Lower leg skin (tissue), 4 donors: Measurements from ENCODE around the gene CCDC40. TPM values are rescaled to one million over a fixed set of nuclear protein-coding genes. Genes with fewer than 3 reads are reported as not detected.

Source experiments
- DNase-seq, 2 donors: peaks; one replicate each; pipeline ENCODE4 v3.0.0-alpha.2; 2019; ENCODE audit warnings: low spot score in 2 of 2
- H3K4me3 ChIP-seq: fragments of 200-600 bp; sonication (generic); 2 replicates; pipeline ENCODE4 v1.5.1; 2017; ENCODE audit warnings: mild to moderate bottlenecking, low read depth; ENCODE audit not compliant: poor library complexity, severe bottlenecking
- POLR2A ChIP-seq, 2 donors: fragments of 450-650 bp; IDR thresholded peaks; one replicate each; pipeline ENCODE4 v1.6.1; 2016 to 2017; ENCODE audit warnings: antibody characterized with exemption in 2 of 2, mild to moderate bottlenecking in 1 of 2, moderate library complexity in 1 of 2
- WGBS, 2 donors: methylation state at CpG; one replicate each; pipeline ENCODE4 v1.1.5; 2018; 5-methylcytosine and 5-hydroxymethylcytosine counted together
- intact Hi-C: fragments of 100-400 bp; cut with DNase I; formaldehyde crosslinking; loops from one replicate; pipeline ENCODE4 v1.15.0; 2023; ENCODE audit warnings: low total_unique reads
- total RNA-seq, 4 donors: library from RNA; depleted of rRNA; stranded (reverse); fragments of >200 nt; gene quantifications; one replicate each; pipeline ENCODE4 v1.1.0, GENCODE V29; 2016
- TF ChIP-seq, protein P1 (sequence below), 3 donors: fragments of 450-650 bp; IDR thresholded peaks; one replicate each; pipeline ENCODE4 v1.5.1; 2016; ENCODE audit warnings: antibody characterized with exemption in 3 of 3, mild to moderate bottlenecking in 3 of 3, moderate library complexity in 2 of 3

Gene CCDC40
- total RNA-seq, 4 donors from 2014 or later, result 1.2 to 5.8 (median 2.1) TPM

DNA sequence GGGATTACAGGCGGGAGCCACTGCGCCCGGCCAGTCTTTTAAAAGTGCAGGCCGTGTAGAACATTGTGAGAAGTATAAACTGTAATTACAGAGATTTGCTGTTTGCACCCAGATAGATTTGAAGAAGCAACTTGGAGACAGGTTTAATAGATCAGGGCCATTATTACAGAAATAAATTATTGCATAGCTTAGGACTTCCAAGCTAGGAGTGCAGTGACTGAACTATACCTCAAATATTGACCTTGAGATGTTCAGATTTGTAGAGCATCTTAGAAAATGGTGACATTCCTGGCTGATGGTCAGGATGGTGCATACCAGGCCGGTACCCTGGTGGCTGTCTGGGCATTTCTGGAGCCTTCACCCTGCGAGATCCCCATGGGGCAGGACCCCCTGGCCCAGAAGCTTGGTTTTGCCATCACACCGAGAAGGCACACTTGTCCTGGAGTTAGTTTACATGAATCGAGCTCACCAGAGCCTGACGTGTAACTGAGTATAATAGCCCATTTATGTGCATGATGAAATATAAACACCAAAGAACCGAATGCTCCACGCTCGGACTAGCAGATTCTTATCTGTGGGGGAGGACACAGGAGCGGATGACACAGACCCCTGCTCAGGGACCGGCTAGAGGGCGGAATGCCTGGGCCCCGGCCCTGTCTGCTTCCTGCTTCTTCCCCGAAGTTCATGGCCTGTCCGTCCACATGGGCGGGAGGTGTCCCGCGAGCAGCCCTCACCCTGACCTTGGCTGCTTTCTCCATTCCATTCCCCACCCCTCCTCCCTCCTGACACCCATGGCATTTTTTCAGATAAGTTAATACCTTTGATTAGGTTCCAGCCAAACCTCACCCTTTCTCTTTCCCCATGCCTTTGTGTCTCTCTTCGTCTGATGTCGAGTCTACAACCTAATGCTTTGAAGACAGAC lies 32.1 kb downstream of the CCDC40 start:
- H3K4me3 ChIP-seq, result no peak overlapping the region
- intact Hi-C loops, result no loop called here
- DNase-seq, result no peak
- TF ChIP-seq, protein P1, sequence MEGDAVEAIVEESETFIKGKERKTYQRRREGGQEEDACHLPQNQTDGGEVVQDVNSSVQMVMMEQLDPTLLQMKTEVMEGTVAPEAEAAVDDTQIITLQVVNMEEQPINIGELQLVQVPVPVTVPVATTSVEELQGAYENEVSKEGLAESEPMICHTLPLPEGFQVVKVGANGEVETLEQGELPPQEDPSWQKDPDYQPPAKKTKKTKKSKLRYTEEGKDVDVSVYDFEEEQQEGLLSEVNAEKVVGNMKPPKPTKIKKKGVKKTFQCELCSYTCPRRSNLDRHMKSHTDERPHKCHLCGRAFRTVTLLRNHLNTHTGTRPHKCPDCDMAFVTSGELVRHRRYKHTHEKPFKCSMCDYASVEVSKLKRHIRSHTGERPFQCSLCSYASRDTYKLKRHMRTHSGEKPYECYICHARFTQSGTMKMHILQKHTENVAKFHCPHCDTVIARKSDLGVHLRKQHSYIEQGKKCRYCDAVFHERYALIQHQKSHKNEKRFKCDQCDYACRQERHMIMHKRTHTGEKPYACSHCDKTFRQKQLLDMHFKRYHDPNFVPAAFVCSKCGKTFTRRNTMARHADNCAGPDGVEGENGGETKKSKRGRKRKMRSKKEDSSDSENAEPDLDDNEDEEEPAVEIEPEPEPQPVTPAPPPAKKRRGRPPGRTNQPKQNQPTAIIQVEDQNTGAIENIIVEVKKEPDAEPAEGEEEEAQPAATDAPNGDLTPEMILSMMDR (IDR thresholded peaks at IDR 0.05), result no peak
- TF ChIP-seq POLR2A (IDR thresholded peaks at IDR 0.05), result no peak
- 70 to 72% methylated on average over 23 of the region's 23 CpGs for WGBS, 2 donors

DNA sequence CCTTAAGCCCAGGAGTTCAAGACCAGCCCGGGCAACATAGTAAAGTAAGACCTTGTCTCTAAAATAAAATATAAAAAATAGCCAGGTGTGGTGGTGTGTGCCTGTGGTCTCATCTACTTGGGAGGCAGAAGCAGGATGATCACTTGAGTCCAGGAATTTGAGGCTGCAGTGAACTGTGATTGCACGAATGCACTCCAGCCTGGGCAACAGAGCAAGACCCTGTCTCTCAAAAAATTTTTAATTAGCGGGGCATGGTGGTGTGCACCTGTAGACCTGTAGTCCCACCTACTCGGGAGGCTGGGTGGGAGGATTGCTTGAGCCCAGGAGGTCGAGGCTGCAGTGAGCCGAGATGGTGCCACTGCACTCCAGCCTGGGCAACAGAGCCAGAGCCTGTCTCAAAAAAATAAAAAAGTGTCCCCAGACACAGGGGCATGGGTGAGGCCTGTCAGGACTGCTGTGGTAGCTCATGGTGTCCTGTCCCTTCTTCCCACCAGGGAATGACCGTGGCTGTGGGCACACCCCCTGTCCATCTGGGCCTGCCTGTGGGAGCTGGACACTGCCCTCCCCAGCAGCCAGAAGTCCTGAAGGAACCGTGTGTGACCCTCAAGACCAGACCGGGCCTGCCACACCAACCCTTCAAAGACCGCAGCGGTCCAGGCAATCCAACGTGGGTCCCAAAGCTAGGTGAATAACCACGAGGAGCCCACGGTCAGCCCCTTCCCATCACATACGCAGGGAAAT lies 34.1 kb downstream of the CCDC40 start:
- no peak for DNase-seq
- WGBS, 2 donors, result 73 to 77% methylated on average over 14 to 15 of the region's 15 CpGs
- intact Hi-C loops, result no loop called here
- no peak overlapping the region for H3K4me3 ChIP-seq
- no peak for TF ChIP-seq POLR2A (IDR thresholded peaks at IDR 0.05)
- TF ChIP-seq, protein P1 (IDR thresholded peaks at IDR 0.05), result no peak

DNA sequence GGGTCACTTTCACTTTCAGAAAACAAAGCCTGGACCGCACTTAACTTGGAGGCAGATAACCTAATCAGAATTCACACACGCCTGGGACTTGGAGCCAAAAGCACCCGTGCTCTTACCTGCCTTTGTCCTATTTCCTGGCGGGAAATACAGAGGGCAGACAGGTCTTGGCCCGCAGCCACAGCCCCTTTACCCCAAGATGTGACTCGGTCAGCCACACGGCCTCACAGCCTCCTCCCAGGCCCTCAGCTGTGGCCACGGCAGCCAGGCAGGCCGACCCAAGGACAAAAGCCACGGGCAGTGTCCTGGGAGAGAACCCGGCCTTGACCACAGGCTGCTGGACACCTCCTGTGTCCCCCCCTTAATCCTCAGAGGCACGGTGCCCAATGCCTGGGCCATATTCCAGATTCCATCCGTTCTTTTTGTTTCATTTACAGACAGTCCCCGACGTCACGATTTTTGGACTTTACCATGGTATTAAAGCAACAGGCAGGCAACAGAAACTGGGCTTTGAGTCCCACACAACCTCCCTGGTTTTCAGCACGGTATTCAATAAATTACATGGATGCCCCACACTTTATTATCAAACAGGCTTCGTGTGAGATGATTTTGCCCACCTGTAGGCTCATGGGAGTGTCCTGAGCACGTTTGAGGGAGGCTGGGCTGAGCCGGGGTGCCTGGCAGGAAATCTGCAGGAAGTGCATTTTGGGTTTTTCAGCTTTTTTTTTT lies 34.8 kb downstream of the CCDC40 start:
- DNase-seq, result no peak
- intact Hi-C loops, result no loop called here
- no peak overlapping the region for H3K4me3 ChIP-seq
- WGBS, 2 donors, result 51 to 54% methylated on average over 20 of the region's 20 CpGs
- no peak for TF ChIP-seq POLR2A (IDR thresholded peaks at IDR 0.05)
- TF ChIP-seq, protein P1 (IDR thresholded peaks at IDR 0.05), result no peak

DNA sequence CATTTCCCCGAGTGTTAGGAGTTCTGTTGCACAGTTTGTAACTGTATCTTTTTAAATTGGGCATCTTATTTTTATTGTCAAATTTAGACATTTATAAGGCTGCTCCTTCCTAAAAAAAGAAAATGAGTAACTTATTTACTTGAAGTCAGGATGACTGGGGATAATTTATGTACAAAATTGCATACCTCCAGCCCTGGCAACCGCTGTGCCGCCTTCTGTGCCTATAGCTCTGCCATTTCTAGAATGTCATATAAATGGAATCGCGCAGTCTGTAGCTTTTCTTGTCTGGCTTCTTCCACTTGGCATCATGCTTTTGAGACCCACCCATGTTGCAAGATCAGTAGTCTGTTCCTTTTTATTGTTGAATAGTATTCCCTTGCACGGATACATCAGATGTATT lies 36.0 kb downstream of the CCDC40 start:
- TF ChIP-seq POLR2A (IDR thresholded peaks at IDR 0.05), result no peak
- TF ChIP-seq, protein P1 (IDR thresholded peaks at IDR 0.05), result no peak
- DNase-seq, result no peak
- H3K4me3 ChIP-seq, result no peak overlapping the region
- WGBS, 2 donors, result 75 to 91% methylated on average over 6 of the region's 6 CpGs
- intact Hi-C loops, result no loop called here

DNA sequence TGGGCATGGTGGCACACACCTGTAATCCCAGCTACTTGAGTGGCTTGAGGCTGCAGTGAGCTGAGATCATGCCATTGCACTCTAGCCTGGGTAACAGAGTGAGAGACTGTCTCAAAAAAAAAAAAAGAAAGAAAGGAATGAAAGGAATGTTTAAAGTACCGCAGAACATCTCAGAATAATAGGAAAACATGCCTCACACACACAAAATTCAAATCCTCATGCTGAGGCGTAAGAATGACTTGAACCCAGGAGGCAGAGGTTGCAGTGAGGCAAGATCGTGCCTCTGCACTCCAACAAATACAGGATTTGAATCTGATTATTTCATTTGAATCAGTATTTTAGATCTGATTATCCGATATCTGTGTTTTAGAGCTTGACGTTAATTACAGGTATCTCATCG lies 43.6 kb downstream of the CCDC40 start:
- 84 to 87% methylated on average over 6 of the region's 6 CpGs for WGBS, 2 donors
- no peak for DNase-seq
- no peak overlapping the region for H3K4me3 ChIP-seq
- intact Hi-C loops, result loop anchor here (5.0 to 10.0 kb wide), 2 partner anchors 172 to 285 kb away; no protein-coding TSS in a partner anchor
- TF ChIP-seq, protein P1 (IDR thresholded peaks at IDR 0.05), result no peak
- TF ChIP-seq POLR2A (IDR thresholded peaks at IDR 0.05), result no peak
